Cardiac fibroblast (primary cell): Measurements from ENCODE around the gene WNT9B.

Experiments
- DNase-seq, 2 donors: peaks; one replicate each; pipeline versions ENCODE4 v3.0.0 to v3.0.0-alpha.2; 2010; ENCODE audit warnings: low read depth in 2 of 2
- H3K4me3 ChIP-seq, 2 donors: replicated peaks in 1 of 2; 1 replicate in 1 of 2; 2 replicates in 1 of 2; pipeline ENCODE4 v1.5.1; 2011; ENCODE audit warnings: low read depth in 2 of 2, low read length in 2 of 2, mild to moderate bottlenecking in 2 of 2, moderate library complexity in 1 of 2
- CTCF ChIP-seq: IDR thresholded peaks from one replicate; pipeline ENCODE4 v1.5.1; 2011; ENCODE audit warnings: low read depth, mild to moderate bottlenecking, low read length, inconsistent platforms

WNT9B gene

GRCh38 chr17:46925185-46925868 is 73.9 kb downstream of the WNT9B start:
- TF ChIP-seq CTCF = no peak
- DNase-seq = no peak
- H3K4me3 ChIP-seq = no peak overlapping the region

DNA sequence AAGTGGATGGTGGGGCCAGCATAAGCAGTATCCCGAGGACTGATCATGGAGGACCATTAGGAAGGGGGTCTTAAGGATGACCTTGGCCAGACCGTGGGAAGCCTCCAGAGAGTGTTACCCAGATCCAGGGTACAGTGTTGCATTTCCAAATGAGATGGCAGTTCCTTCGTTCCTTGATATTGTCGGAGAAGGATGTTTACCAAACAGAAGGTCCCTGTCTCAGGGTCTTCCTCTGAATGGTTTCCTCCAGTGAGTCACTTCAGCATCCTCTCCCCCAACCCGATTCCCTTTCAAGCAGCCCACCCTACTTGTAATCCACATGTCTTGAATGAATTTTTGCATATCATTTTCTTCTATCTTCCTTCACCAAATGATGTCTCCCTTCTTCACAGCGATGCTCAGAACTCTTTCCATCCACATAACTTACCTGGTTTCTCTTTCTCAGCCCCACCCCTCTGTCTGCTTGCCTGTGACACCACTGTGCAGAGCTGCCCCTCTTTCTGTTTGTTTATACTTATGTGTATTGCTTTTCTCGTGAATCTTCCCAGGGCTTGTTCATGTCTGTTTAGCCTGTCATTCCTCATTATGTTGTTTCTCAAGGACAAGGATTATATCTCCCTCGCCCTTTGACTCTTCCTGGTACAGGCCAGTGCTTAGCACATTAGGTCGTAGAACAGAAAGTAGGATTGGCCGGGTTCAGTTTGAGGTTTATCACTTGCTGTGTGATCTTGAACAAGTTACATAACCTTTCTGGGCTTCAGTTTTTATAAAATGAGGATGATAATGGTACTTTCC is 77.3 kb downstream of the WNT9B start:
- H3K4me3 ChIP-seq = no peak overlapping the region
- TF ChIP-seq CTCF = no peak
- DNase-seq = no peak

DNA sequence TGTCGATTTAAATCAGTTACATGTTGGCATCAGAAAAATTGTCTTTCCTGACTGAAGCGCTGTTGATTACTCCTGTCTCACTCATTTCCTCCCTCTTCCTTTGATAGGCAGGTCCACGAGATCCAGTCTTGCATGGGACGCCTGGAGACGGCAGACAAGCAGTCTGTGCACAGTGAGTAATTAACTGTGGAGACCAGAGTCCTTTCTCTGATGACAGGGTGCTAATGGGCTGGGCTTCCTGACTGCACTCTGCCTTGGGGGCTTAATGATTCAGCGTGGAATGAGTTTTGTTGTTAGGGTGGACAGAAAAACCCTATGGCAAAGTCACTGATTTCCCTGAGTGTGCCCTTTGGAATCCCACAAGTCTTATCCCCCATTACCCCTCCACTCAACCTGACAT is 78.0 kb downstream of the WNT9B start:
- H3K4me3 ChIP-seq = no peak overlapping the region
- no peak for TF ChIP-seq CTCF
- DNase-seq = peak; percentile 9 to 45

- no peak overlapping the region for H3K4me3 ChIP-seq
- no peak for DNase-seq
- TF ChIP-seq CTCF = no peak
Measured at GRCh38 chr17:46930051-46930450, 78.7 kb downstream of the WNT9B start.

DNA sequence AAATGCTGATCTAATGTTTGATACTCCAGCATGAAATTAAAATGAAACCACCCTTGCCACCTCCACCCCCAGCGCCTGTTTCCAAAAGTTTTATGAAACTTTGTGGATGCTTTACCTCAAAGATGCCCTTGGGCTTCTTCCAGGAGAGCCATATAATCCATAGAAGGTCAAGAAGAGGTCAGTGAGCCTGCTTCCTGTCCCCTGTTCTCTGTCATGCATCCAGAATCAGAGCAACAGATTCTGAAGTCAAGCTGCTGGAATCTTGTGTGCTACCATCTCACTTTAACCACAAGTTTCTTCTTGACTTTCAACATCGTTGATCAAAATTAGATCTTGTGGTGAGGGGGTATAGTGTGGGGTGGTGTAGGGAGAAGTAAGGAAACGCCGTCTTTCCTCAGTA is 80.2 kb downstream of the WNT9B start:
- H3K4me3 ChIP-seq = no peak overlapping the region
- TF ChIP-seq CTCF = no peak
- no peak for DNase-seq

- DNase-seq = peak; percentile 51 to 64
- no peak overlapping the region for H3K4me3 ChIP-seq
- no peak for TF ChIP-seq CTCF
Measured at GRCh38 chr17:46935658-46936266, 84.4 kb downstream of the WNT9B start.
